Measurements from ENCODE around the gene APOF.

The APOF gene

DNA sequence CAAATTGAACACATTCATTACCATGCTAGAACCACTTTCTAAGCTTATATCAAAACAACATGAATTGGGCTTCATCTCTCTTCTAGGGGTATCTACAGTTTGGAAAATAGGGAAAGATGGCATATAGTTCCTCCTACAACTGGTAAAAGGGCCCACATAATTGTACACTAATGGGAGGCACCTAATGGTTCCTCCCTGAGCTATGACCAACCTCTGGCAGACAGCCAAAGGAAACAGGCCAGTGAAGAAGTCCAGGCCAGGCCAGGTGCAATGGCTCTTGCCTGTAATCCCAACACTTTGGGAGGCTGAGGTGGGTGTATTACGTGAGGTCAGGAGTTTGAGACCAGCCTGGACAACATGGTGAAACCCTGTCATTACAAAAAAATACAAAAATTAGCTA, 23.2 kb upstream of the APOF start:
- H3K4me3 Mint-ChIP-seq, result no peak overlapping the region
- no peaks in the 10 kb centered on the region for H3K36me3 Mint-ChIP-seq
- CTCF ChIA-PET, result interaction anchor here (0.6 to 1.2 kb wide), 3 partner anchors 74 to 609 kb away, joined by 3 read pairs; no protein-coding TSS in a partner anchor
- H3K9me3 Mint-ChIP-seq, result no peaks in the 10 kb centered on the region
- no peaks in the 10 kb centered on the region for H3K4me1 Mint-ChIP-seq
- peaks cover 37% of the 10 kb centered on the region for H3K27me3 Mint-ChIP-seq
- DNase-seq, result no peak
- no peak overlapping the region for H3K27ac Mint-ChIP-seq

DNA sequence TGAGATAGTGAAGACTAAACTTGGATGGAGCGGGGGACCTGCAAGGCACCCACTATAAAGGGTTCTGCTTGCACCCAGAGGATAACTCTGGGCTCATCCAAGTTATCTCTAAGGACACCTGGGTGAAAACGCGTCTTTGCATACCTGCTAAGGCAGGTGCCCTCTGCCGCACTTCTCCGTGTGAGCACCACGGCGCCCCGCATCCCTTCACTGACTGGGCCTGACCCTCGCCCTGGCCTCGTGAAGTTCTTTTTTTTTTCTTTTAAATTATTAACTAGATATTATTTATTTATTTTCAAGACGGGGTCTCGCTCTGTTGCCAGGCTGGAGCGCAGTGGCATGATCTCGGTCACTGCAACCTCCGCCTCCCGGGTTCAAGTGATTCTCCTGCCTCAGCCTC, 20.0 kb upstream of the APOF start:
- CTCF ChIA-PET, result interaction anchor here (1.4 kb wide), 1 partner anchor 42 kb away, joined by 3 read pairs; no protein-coding TSS in a partner anchor
- Mint-ChIP-seq H3K27me3 (peaks cover 23% of the 10 kb centered on the region), H3K36me3 (no peaks in the 10 kb centered on the region), H3K9me3 (no peaks in the 10 kb centered on the region), H3K4me3 (no peak overlapping the region), H3K4me1 (no peaks in the 10 kb centered on the region), H3K27ac (no peak overlapping the region)
- DNase-seq, result no peak

DNA sequence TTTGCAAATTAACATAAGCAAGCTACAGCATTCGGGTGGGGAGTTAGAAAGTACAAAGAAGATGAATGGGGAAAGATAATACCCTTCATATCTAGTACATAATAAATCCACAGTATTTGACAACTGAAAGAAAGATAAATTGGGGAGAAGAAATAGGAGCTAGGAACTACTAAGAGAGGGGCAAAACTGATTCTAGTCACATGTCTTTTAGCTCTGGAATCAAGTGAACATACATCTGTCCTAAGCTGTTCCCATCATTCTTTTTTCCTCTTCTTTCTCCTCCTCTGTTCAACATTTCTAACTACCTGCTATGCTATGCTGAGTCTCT, 15.3 kb upstream of the APOF start:
- H3K36me3 Mint-ChIP-seq, result no peaks in the 10 kb centered on the region
- no peak overlapping the region for H3K4me3 Mint-ChIP-seq
- peaks cover 5% of the 10 kb centered on the region for H3K9me3 Mint-ChIP-seq
- no peak for DNase-seq
- H3K4me1 Mint-ChIP-seq, result no peaks in the 10 kb centered on the region
- H3K27ac Mint-ChIP-seq, result no peak overlapping the region
- CTCF ChIA-PET, result interaction anchor here (0.8 kb wide), 1 partner anchor 18 kb away, joined by 3 read pairs; the partner anchor contains the start of gene STAT2
- H3K27me3 Mint-ChIP-seq, result peaks cover 13% of the 10 kb centered on the region

DNA sequence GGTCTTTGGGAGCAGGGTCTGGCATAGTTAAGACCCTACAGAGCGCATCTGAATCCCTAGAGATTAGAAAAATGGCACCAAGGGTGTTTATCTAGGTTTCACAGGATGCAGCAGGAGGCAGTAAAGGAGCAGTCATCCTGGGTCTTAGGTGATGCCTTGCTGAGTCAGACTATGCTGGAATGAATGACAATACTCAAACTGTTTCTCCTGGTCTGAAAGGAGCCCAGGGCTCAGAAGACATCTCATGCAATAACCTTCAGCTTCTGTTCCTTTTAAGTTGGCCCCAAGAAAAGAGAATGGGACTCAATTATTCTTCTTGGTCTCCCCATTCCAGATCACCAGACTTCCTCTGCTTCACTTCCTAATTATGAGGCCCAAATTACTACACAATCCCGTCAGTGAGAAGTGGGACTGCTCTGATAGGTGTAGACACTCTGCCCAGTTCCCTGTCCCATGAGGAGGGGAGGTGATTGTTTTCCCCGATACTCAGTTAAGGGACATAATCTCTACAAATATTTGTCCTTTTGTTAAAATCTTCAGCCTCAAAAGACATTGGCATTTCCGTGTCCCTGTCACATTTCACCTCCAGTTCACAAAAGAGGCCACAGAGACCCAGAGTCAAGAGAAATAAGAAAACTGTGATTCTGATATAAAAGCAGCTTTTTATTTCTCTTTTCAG, 14.8 kb upstream of the APOF start:
- Mint-ChIP-seq H3K27me3 (peaks cover 11% of the 10 kb centered on the region), H3K4me3 (no peak overlapping the region), H3K27ac (no peak overlapping the region), H3K36me3 (no peaks in the 10 kb centered on the region), H3K4me1 (no peaks in the 10 kb centered on the region), H3K9me3 (peaks cover 5% of the 10 kb centered on the region)
- DNase-seq, result no peak
- CTCF ChIA-PET, result interaction anchor here (0.8 kb wide), 1 partner anchor 18 kb away, joined by 3 read pairs; the partner anchor contains the start of gene STAT2

- no peak for DNase-seq
- H3K4me3 Mint-ChIP-seq, result no peak overlapping the region
- H3K4me1 Mint-ChIP-seq, result no peaks in the 10 kb centered on the region
- no peak overlapping the region for H3K27ac Mint-ChIP-seq
- no peaks in the 10 kb centered on the region for H3K36me3 Mint-ChIP-seq
- CTCF ChIA-PET, result interaction anchor here (0.8 kb wide), 1 partner anchor 49 kb away, joined by 3 read pairs; no protein-coding TSS in a partner anchor
- peaks cover 16% of the 10 kb centered on the region for H3K27me3 Mint-ChIP-seq
- peaks cover 5% of the 10 kb centered on the region for H3K9me3 Mint-ChIP-seq
Observed at GRCh38 chr12:56375598-56376434, 13.2 kb upstream of the APOF start.

GRCh38 chr12:56374726-56375597, 12.3 kb upstream of the APOF start:
- Mint-ChIP-seq H3K4me3 (no peak overlapping the region), H3K36me3 (no peaks in the 10 kb centered on the region), H3K9me3 (peaks cover 5% of the 10 kb centered on the region), H3K4me1 (no peaks in the 10 kb centered on the region), H3K27me3 (peaks cover 16% of the 10 kb centered on the region), H3K27ac (no peak overlapping the region)
- CTCF ChIA-PET, result no interaction called here
- no peak for DNase-seq

DNA sequence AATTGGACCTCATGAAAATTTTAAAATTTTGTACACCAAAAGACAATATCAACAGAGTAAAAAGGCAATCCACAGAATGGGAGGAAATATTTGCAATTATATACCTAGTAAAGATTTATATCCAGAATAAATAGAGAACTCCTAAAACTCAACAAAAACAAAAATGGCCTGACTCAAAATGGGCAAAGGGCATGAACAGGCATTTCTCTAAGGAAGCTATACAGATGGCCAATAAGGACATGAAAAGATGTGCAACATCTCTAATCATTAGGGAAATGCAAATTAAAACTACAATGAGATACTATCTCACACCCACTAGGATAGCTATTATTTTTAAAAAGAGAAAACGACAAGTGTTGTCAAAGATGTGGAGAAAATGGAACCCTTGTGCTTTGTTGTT, 10.9 kb upstream of the APOF start:
- DNase-seq, result no peak
- H3K4me1 Mint-ChIP-seq, result no peaks in the 10 kb centered on the region
- H3K36me3 Mint-ChIP-seq, result no peaks in the 10 kb centered on the region
- CTCF ChIA-PET, result no interaction called here
- no peak overlapping the region for H3K27ac Mint-ChIP-seq
- H3K4me3 Mint-ChIP-seq, result no peak overlapping the region
- peaks cover 16% of the 10 kb centered on the region for H3K27me3 Mint-ChIP-seq
- peaks cover 5% of the 10 kb centered on the region for H3K9me3 Mint-ChIP-seq

DNA sequence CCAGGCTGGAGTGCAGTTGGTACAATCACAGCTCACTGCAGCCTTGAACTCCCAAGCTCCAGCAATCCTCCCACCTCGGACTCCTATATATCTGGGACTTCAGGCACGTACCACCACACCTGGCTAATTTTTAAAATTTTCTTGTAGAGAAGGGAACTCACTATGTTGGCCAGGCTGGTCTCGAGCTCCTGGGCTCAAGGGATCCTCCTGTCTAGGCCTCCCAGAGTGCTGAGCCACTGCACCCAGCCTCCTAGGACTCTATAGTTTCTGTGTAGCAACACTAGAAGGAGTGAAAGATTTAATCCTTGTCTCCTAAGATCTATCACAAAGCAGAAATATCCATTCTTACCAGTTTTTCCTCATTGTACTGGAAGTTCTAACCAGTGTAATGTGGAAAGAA, 4.3 kb upstream of the APOF start:
- no peak overlapping the region for H3K4me3 Mint-ChIP-seq
- CTCF ChIA-PET, result no interaction called here
- no peak for DNase-seq
- no peaks in the 10 kb centered on the region for H3K36me3 Mint-ChIP-seq
- no peak overlapping the region for H3K27ac Mint-ChIP-seq
- no peaks in the 10 kb centered on the region for H3K4me1 Mint-ChIP-seq
- H3K9me3 Mint-ChIP-seq, result no peaks in the 10 kb centered on the region
- peaks cover 13% of the 10 kb centered on the region for H3K27me3 Mint-ChIP-seq

DNA sequence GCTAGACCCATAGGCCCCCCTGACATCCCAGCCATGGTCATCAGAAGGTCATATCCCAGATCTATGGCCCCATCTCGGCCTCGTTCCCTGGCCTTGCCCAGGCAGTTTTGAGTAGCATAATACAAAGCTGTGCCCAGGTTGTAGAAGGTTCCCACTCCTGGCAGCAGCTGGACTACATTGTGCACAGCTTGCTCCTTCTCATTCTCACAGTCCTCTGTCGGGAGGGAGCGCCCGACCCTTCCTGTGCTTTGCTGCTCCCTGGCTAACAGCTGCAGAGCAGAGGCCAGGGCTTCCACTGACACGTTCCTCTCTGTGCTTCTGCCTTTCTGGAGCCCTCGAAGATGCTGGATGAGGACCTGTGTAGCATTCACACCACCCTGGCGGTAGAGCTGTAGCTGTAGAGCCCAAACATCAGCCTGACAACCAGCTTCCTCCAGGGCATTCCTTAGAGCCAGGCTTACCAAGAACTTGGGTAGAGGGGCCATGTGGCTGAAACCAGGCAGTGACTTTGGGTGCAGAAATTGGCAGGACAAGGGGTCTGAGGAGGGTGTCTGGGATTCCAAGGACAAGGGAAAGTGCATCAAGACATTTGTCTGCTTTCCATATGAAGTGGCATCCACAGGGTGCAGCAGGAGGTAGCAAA, 1.0 kb downstream of the APOF start:
- CTCF ChIA-PET, result interaction anchor here (1.1 to 1.4 kb wide), 2 partner anchors 87 to 102 kb away, joined by 4 to 6 read pairs; partner anchors contain the start of gene TIMELESS
- DNase-seq, result no peak
- H3K9me3 Mint-ChIP-seq, result no peaks in the 10 kb centered on the region
- H3K27ac Mint-ChIP-seq, result peak overlapping the region; percentile 98
- peaks cover 2% of the 10 kb centered on the region for H3K36me3 Mint-ChIP-seq
- peaks cover 28% of the 10 kb centered on the region for H3K4me1 Mint-ChIP-seq
- H3K4me3 Mint-ChIP-seq, result peak overlapping the region; percentile 94
- H3K27me3 Mint-ChIP-seq, result peaks cover 8% of the 10 kb centered on the region

- Mint-ChIP-seq H3K27me3 (peaks cover 8% of the 10 kb centered on the region), H3K4me3 (peak within 1 kb of the TSS; percentile 94), H3K36me3 (peaks cover 15% of the 10 kb centered on the region), H3K27ac (peak within 1 kb of the TSS; percentile 98), H3K9me3 (no peaks in the 10 kb centered on the region), H3K4me1 (peaks cover 32% of the 10 kb centered on the region)
- DNase-seq, result peak; percentile 100
- CTCF ChIA-PET, result interaction anchor here (0.8 to 3.0 kb wide), 7 partner anchors 18 to 104 kb away, joined by 3 to 21 read pairs (median 3); partner anchors contain the start of gene TIMELESS
Observed at GRCh38 chr12:56359851-56360767, 2.5 kb downstream of the APOF start, which contains the start of gene STAT2. TSS of gene STAT2 (minus strand) at chr12:56360107. CDS start at chr12:56356571, 3,536 bp downstream.

DNA sequence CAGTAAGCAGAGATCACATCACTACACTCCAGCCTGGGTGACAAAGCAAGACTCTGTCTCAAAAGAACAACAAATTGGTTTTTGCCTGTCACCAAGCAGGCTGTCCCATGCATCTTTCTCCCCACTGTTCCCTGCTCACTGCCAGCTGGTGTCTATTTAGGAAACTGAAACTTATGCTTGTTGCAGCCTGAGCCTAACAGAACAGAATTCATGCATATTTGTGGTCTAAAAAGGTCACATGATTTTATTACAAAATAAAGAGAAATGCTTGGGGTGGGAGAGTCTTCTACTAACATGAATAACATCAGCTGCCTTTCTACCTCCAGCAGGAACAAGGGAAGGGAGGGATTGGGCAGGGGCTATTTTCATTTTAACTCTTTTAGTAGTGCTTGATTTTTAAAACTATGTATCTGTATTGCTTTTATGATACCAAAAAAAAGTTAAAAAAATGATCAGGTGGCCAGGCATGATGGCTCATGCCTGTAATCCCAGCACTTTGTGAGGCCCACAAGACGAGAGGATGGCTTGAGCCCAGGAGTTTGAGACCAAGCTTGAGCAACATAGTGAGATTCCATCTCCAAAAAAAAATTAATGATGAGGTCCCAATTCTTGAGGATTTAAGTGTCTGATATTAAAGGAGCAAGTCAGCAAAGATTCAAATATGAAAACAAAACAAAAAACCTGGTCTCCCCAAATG, 3.7 kb downstream of the APOF start:
- H3K4me3 Mint-ChIP-seq, result peak overlapping the region; percentile 94
- DNase-seq, result peak; percentile 33
- H3K4me1 Mint-ChIP-seq, result peaks cover 32% of the 10 kb centered on the region
- H3K9me3 Mint-ChIP-seq, result no peaks in the 10 kb centered on the region
- peaks cover 22% of the 10 kb centered on the region for H3K36me3 Mint-ChIP-seq
- peaks cover 4% of the 10 kb centered on the region for H3K27me3 Mint-ChIP-seq
- CTCF ChIA-PET, result interaction anchor here (0.8 to 3.0 kb wide), 8 partner anchors 14 to 163 kb away, joined by 3 to 21 read pairs (median 3); partner anchors contain the start of genes RBMS2 and TIMELESS
- peak overlapping the region; percentile 98 for H3K27ac Mint-ChIP-seq

DNA sequence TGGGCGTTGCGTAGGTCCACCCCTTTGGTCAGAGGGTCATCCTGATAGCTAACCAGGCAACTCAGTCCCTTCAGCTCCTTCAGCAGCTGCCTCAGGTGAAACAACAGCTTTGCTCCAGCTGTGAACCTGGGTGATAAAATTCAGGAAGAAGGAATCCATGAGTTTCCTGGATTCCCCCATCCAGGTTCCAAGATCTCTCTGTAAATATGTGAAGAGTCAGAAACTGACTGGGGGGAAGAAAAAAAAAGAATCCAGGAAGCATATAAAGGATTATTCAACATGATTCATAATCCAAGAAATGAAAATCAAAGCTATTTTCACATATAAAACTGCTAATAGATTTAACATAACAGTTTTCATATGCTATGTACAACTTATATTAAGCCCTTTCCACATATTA, 11.3 kb downstream of the APOF start:
- Mint-ChIP-seq H3K4me1 (peaks cover 4% of the 10 kb centered on the region), H3K36me3 (peaks cover 64% of the 10 kb centered on the region), H3K9me3 (no peaks in the 10 kb centered on the region), H3K27ac (no peak overlapping the region), H3K4me3 (no peak overlapping the region), H3K27me3 (no peaks in the 10 kb centered on the region)
- DNase-seq, result no peak
- CTCF ChIA-PET, result no interaction called here
